ENCODE data around the gene ARHGEF28.

The ARHGEF28 gene

DNA sequence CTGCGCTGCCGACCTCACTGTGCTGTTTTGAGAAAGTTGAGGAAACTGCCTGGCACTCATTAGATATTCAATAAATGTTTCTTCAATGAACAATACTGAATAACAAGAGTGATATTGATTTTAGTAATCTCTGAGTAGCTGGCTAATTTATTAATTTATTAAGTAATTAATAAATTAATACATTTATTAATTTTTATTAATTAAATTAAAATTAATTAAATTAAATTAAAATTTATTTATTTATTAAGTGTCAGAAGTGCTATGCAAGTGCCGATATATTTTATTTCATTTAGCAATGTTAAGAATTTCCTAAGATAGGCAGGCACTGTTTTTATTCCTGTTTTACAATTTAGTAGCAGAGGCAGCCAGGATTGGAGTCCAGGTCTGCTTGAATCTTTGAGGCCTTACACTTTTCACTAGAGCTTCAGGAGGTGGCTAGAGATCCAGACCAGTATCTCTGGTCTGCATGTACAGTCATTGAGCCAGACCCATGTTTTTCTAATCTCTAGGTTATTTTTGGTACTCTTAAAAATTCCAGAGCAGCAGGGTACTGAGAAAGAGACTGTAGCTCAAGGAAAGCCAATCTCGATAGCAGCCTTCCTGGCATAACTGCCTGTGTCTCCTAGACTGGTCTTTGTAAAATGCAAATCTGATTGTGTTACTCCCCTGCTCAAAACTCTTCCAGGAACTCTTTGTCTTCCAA, 109.2 kb downstream of the ARHGEF28 start:
- in situ Hi-C loops (cut with MboI; ENCODE audit: low sequenced_read_pairs): no loop called here

DNA sequence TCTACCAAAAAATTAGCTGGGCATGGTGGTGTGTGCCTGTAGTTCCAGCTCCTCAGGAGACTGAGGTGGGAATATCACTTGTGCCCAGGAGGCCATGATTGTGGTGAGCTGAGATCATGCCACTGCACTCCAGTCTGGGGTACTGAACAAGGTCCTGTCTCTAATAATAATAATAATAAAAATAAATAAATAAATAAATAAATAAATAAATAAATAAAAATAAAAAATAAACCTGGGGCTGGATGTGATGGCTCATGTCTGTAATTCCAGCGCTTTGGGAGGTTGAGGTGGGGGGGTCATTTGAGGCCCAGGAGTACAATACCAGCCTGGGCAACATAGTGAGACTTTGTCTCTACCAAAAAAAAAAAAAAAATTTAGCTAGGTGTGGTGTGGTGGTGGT, 113.7 kb downstream of the ARHGEF28 start:
- in situ Hi-C loops (cut with MboI; ENCODE audit: low sequenced_read_pairs): no loop called here

DNA sequence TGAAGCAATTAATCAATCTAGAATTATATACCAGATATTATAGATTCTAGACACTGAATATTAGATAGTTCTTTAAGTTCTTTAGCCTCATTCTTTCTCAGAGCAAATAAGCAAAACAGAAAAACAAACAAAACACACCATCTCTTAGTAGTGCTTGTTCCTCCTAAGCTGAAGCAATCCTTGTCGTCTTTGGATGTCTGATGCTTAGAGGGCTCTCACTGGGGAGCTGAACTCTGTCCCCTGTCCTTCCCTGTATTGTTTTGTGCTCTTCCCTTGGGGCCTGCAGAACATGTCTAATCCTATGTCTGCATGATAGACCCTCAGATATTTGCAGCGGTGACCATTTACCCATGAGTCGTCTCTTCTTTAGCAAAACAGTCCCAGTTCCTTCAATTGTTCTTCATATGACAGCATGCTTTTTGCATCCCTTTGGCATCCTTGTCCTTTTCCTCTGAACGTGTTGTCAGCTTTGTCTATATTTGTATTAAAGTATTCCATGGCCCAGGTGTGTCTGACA, 114.3 kb downstream of the ARHGEF28 start:
- in situ Hi-C loops (cut with MboI; ENCODE audit: low sequenced_read_pairs): no loop called here

DNA sequence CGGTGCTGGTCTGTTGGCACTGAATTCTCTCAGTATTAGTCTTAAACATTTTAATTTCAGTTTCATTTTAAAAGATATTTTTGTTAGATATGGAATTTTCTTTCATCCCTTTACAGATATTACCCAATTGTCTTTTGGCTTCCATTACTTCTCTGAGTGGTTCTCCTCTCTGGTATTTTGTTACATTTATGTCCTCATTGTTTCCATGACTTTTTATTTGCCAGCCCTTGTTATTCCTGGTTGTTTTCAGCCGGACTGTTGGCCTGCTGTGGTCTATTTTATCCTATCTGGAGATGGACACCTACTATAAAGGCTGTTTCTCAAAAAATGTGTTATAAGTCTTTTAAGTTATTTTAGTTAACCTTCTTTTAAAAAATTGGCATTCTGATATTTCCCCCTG, 117.2 kb downstream of the ARHGEF28 start:
- in situ Hi-C loops (cut with MboI; ENCODE audit: low sequenced_read_pairs): no loop called here

DNA sequence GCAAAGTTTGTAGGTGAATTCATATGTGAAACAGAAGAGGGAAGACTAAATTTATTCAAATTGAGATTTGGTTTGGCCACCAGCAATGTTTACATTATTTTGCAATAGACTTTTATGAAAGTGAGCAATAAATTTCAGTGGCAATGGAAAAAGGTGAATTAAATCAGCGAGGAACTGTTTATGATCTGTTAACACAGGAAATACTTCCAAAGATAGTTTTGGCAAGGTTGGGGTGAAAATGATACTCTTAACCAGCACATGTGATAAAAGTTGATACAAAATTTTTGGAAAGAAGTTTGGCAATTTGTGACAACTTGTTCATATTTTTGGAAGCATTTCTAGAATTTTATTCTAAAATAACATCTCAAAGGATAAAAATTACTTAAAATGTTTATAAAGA, 119.8 kb downstream of the ARHGEF28 start:
- in situ Hi-C loops (cut with MboI; ENCODE audit: low sequenced_read_pairs): no loop called here

DNA sequence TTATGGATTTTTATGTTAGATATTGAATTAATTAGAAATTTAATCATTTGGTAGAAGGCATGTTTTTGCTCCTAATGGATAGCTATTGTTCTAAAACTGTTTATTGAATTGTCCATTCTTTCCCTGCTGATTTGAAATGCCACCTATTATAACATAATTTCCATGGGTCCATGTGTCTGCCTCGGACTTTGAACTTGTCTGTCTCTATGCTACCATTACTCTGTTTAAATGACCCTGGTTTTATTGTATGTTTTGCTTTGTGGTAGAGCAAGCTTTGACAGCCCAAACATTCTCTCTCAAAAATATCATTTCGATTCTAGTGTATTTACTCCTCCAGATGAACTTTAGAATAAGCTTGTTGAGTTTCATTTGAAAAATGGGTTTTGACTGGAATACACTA, 120.6 kb downstream of the ARHGEF28 start:
- in situ Hi-C loops (cut with MboI; ENCODE audit: low sequenced_read_pairs): no loop called here

DNA sequence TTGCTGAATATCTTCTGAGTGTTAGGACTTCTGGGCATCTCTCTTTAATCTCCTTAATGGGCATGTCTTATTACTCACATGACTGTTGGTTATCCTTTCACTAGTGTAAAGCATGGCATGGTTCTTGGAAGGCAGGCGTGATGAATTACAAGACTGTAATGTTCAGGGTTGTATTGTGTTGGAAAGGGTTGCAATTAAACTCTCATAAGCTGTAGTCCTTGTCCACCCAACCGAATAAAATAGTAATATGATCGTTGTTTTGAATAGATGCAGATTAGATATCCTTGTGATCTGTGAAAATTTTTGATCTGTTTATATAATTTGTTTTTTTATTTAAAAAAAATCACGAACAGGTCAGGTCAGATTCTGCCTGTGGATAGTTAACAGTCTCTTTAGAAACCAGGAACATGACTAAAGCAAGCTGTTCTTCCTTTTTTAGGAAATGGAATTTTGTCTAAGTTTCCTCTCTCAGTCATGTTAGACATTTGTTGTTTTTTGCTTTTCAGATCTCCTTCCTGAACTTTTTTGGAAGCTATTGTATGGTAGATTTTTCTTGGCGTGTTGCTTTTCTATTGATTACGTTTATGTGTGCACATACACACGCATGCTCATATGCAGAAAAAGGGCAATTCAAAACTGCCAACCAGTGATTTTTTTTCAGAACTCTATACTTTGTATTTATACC, 121.8 kb downstream of the ARHGEF28 start:
- in situ Hi-C loops (cut with MboI; ENCODE audit: low sequenced_read_pairs): no loop called here

DNA sequence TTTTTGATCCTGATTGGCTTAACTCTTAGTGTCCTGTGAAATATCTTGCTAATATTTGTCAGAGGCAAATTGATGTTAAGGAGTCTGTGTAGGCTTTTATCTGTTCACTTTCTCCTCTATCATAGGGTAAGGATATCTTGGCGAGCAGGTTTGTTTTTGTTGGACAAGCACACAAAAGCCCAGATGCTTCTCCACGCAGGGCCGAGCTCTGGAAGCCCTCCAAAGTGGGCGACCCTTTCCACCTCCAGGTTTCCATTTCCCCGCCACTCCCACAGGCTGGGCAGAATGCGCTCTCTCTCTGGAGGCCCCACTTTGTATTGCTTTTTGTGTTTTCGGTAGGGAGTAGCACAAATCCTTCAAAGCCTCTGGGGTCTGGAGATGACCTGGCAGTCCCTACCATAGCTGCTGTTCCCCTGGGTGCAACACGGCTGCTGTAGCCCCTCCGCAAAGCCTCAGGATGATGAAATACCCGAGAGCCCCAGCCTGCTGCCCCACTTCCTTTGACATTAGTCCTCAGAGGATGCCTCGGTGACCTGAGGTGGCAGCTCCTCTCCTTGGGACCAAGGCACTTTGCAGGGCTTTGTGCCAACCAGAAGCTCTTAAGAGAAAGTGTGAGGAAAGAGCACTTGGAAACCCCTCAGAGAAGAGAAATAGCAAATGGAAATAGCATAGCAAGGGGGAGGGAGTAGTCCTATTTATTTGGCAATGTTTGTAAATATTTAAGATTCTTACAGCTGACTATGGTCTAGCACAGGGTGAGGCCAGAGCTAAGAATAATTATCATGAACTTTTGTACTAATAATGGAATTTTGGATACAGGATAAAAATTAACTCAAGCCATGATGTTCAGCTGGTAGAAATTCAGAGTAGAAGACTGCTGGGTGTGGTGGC, 122.8 kb downstream of the ARHGEF28 start:
- in situ Hi-C loops (cut with MboI; ENCODE audit: low sequenced_read_pairs): no loop called here

DNA sequence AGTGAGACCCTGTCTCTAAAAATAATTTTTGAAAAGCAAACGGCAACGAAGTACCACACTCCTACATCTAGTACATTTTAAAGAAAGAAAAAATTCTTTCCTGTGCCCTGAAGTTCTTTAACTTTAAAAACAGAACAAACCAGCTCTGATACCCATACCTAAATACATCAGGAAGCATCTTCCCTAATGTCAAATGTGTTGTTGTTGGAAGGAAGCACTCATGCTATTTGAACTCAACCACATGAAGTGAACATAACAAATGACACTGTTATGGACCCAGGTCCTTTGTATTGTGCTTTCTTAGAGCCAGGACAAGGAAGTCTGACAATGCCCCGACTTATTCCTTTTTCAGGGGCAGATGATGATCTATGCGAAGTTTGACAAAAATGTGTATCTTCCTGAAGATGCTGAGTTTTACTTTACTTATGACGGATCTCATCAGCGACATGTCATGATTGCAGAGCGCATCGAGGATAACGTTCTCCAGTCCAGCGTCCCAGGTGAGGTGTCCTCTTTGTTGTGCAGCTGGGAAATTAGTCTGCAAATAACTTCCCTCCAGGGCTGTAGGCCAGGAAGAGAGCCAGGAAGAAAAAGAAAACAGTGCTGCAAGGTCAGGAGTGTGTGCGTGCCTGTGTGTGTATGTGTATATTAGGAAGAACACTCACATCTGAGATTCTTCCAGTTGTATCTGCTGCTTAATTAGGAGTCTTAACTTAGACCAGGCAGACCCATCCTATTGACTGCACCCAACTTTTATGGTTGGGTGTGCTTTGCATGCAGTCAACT, 123.7 kb downstream of the ARHGEF28 start:
- in situ Hi-C loops (cut with MboI; ENCODE audit: low sequenced_read_pairs): no loop called here

DNA sequence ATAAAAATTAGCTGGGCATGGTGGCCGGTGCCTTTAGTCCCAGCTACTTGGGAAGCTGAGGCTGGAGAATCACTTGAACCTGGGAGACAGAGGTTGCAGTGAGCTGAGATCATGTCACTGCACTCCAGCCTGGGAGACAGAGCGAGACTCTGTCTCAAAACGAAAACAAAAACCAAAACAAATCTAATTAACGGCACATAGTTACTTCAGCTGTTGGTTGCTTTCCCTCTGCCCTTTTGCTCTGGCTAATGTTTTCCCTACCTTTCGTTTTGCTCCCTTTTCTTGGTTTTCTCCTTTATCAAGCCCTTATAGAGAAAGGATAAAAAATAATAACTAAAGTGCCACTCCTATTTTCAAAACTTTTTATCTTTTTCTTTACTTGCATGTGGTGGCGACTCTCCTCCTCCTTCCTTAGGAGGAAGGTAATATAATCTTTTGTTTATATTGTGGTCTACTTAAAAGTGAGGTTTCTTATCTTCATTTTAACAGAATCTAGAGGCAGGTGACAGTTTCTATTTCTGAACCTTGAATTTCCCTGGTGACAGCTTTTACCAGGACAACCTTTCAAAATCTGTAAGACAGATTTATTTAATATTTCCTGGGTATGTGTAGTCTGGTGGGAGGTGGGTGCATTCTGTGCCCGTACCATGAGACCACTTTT, 125.4 kb downstream of the ARHGEF28 start:
- in situ Hi-C loops (cut with MboI; ENCODE audit: low sequenced_read_pairs): no loop called here

DNA sequence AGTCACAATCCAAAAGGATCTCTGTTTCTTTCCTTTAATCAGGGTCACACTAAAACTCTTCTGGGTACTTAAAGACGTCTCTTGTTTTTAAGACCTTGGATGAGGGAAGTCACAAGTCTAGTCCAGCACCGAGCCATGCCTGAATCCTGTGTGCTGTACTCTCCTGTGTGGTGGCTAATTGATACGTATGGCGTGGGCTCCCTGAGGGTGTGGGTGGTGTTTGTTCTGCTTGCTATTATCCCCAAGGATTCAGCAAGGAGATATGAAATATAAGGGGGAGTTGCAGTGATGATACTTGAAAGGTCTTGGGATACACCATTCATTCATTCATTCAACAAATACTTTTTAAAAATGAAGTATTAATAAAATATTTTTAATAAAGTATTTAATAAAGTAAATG, 128.3 kb downstream of the ARHGEF28 start:
- in situ Hi-C loops (cut with MboI; ENCODE audit: low sequenced_read_pairs): no loop called here

DNA sequence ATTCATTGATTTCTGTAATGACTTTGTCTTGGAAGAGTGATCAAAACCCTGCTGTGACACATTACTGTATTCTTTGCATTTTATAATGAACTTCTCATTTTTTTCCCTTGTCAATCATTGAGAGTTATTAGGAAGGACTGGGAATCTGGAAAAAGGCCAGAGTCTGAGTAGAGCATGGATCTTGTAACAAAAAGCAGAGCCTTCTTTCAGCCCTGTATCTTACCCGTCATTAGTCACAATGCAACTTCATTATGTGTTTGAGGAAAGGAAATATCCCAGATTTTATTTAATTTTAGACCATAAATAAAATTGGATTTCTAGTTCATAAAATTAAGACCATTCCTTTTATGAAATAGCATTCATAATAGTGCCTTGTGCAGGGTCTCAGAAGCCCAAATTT, 131.4 kb downstream of the ARHGEF28 start:
- in situ Hi-C loops (cut with MboI; ENCODE audit: low sequenced_read_pairs): no loop called here

DNA sequence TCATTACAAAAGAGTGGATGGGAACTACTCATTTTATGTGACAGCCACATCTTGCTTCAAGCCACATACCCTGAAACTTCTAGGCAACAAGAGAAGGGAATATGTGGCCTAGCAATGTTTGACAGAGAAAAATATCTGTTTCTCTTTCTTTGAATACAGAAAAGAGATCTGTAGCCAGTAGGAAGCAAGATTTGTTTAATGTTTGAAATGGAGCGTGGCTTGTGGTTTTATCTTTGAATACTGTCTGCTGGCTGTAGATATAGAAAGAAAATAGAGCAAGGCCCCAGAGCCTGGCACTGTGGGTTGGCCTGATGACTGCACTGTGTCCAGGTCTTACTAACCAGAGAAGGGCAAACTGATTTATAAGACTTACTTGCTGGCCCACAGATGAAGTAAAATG, 133.8 kb downstream of the ARHGEF28 start:
- in situ Hi-C loops (cut with MboI; ENCODE audit: low sequenced_read_pairs): no loop called here

DNA sequence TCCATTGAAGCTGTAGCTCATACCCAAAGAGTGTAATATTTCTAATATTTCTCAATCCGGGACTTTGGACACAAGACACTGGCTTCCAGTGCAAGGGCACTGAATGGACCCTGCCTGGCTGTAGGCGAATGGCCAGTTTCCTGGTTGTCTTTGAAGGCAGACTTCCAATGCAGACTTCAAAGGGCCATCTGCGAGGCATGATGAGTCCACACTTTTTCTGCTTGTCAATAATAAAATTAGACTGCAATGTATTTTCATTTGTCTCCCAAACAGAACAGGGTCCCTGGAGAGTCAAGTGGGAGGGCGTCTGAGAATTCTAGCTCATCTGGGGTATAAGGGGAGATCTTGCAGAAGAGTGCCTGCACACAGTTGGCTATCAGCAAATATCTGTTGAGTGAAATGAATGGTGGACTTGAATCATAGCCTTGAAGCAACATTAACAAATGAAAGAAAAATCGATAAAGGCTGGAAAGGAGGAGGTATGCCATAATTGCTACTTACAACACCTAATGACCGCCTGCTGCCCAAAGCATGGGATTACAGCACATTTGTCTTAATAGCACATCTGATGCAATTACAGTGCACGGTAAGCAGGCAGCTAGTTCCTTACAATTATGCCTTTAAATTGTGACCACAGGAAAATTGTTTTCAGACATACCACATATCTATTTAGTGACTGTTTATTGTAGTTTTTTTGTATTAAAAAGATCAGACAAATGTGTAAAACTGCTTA, 137.5 kb downstream of the ARHGEF28 start:
- in situ Hi-C loops (cut with MboI; ENCODE audit: low sequenced_read_pairs): no loop called here

DNA sequence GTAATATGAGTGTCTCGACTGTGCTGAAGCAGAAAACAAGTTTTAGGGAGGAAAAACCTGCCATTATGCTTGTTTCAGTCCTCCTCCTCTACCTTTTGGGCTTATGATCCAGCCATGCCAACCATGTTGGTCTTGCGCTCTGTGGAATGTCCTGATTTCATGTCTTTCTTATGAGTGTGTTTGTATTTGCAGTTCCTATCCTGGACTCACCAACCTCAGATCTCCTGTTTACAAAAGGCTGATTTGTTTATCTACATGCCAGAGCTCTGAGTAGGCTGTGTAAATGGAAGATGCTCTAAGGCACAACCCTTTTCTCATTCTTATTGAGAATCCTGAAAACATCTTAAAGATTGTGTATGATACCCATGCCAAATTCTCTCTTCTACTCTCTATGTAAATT, 138.6 kb downstream of the ARHGEF28 start:
- in situ Hi-C loops (cut with MboI; ENCODE audit: low sequenced_read_pairs): no loop called here

DNA sequence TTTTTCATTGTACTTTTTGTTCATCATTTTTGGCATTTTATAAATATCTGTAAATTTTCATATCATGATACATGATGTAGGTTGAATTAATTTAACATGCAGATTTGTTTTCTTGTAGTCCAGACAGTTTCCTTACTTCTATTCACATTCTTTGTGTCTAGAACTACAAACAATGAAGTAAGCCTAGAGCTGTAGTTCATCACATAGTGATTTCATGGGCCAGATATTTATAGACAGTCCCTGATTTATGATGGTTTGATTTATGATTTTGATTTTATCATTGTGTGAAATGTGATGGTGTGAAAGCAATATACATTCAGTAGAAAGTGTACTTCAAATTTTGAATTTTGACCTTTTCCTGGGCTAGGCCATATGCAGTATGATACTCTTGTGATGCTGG, 139.0 kb downstream of the ARHGEF28 start:
- in situ Hi-C loops (cut with MboI; ENCODE audit: low sequenced_read_pairs): no loop called here

DNA sequence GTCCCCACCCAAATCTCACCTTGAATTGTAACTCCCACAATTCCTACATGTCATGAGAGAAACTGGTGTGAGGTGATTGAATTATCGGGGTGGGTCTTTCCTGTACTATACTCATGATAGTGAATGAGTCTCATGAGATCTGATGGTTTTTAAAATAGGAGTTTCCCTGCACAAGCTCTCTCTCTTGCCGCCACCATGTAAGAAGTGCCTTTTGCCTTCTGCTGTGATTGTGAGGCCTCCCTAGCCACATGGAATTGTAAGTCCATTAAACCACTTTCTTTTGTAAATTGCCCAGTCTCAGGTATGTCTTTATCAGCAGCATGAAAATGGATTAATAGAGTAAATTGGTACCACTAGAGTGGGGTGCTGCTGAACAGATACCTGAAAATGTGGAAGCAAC, 140.9 kb downstream of the ARHGEF28 start:
- in situ Hi-C loops (cut with MboI; ENCODE audit: low sequenced_read_pairs): no loop called here

DNA sequence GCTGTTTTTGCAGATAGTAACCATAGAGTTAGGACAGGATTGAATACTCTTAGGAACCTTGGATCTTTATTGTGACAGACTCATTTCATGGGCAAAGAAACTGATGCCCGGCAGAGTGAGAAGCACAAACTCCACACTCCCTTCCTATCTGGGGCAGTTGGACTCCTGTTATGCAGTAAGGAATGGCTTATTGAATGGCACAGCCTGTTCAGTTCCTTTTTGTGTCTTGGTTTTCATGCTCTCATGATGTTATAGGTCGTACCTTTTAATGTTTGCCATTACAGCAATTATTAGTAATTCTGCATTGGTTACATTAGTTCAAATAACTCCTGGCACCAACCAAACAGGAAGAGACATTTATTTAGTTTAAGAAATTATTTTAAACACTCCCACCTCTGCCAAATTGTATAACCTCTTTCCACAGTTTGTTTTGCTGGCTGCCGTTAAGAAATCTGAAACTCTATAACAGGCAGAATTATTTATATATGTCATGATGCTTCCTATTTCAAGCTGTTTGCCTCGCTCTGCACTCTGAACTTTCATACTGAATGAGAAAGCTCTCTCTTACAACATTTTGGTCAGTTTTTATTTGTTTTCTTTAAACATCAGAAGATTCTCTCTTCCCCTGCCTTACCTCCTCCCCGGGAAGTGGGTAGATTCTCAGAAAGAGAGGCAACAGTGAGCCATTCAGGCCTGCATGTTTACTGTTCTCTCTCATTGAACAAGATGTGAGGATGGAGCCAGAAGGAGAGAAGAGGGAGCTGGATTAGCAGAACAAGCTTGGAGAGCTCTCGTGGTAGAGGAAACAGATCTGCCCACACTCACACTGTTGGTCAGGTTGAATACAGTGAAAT, 144.4 kb downstream of the ARHGEF28 start:
- in situ Hi-C loops (cut with MboI; ENCODE audit: low sequenced_read_pairs): no loop called here

DNA sequence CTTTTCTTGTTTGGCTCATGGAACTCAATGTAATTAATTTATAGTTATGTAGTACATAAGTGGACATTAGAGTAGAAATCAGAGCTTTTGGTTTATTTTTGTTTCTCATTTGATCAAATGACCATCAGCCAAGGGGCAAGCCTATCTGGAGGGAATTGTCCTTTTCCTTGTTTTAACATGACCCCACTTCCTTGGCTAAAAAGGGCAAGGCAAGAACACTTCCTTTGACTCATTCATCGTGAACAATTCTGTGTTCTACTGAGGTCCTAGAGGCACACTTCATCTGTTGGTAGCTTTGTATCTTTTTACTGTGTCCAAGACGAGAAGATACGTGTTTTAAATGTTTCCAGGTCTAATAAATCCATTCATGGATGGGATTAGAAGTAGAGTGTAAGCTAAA, 148.9 kb downstream of the ARHGEF28 start:
- in situ Hi-C loops (cut with MboI; ENCODE audit: low sequenced_read_pairs): loop anchor here (25.0 kb wide), 1 partner anchor 188 kb away; no protein-coding TSS in a partner anchor

All from HL-60/S4 treated with phorbol 12-myristate 13-acetate at 8.2 ng/mL for 4 days and 3 days (cell line).